ENCODE data around the gene LTB4R. TPM values are rescaled to one million over a fixed set of nuclear protein-coding genes. Genes with fewer than 3 reads are reported as not detected.

The LTB4R gene
- total RNA-seq, 1 experiment from 2014 or later = 9.4 TPM

GRCh38 chr14:24316597-24316950 lies 5.3 kb downstream of the LTB4R start:
- CTCF ChIA-PET = interaction anchor here (1.1 to 3.2 kb wide), 5 partner anchors 9 to 114 kb away, joined by 3 to 21 read pairs (median 10); partner anchors contain the start of genes CIDEB, KHNYN and TINF2
- Mint-ChIP-seq H3K36me3 (no peaks in the 10 kb centered on the region), H3K4me3 (no peak overlapping the region), H3K27me3 (ENCODE audit: low read depth) (peaks cover 86% of the 10 kb centered on the region), H3K9me3 (no peaks in the 10 kb centered on the region), H3K4me1 (no peaks in the 10 kb centered on the region; the same call in 1 of the 2 replicates), H3K27ac (no peak overlapping the region)
- DNase-seq (ENCODE audit: low spot score) (no peak), ATAC-seq (peak; percentile 33; the same call in 1 of the 2 replicates)
- TF ChIP-seq TEAD4 (CRISPR knock-in tag; IDR thresholded peaks at IDR 0.05) = no peak
- TF ChIP-seq SMAD3 (CRISPR knock-in tag; IDR thresholded peaks at IDR 0.05; ENCODE audit: borderline replicate concordance) = no peak
- TF ChIP-seq ZNF138 (CRISPR knock-in tag; conservative IDR thresholded peaks at IDR 0.05) = no peak
- no peak for TF ChIP-seq FOXJ3 (CRISPR knock-in tag; IDR thresholded peaks at IDR 0.05; ENCODE audit: borderline replicate concordance)
- TF ChIP-seq TP53 (CRISPR knock-in tag; IDR thresholded peaks at IDR 0.05) = no peak
- no peak for TF ChIP-seq MYBL2 (CRISPR knock-in tag; IDR thresholded peaks at IDR 0.05)
- no peak for TF ChIP-seq PRRX2 (CRISPR knock-in tag; IDR thresholded peaks at IDR 0.05)
- no peak for TF ChIP-seq ZNF219 (CRISPR knock-in tag; IDR thresholded peaks at IDR 0.05; ENCODE audit: borderline replicate concordance)
- no peak for TF ChIP-seq USF1 (CRISPR knock-in tag; IDR thresholded peaks at IDR 0.05)
- no peak for TF ChIP-seq CBFB (CRISPR knock-in tag; IDR thresholded peaks at IDR 0.05; ENCODE audit: low read depth)
- TF ChIP-seq, protein P1, sequence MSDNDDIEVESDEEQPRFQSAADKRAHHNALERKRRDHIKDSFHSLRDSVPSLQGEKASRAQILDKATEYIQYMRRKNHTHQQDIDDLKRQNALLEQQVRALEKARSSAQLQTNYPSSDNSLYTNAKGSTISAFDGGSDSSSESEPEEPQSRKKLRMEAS (CRISPR knock-in tag; IDR thresholded peaks at IDR 0.05) = no peak
- POLR2A ChIA-PET = interaction anchor here (0.6 kb wide), 2 partner anchors 104 to 115 kb away, joined by 3 read pairs; no protein-coding TSS in a partner anchor

DNA sequence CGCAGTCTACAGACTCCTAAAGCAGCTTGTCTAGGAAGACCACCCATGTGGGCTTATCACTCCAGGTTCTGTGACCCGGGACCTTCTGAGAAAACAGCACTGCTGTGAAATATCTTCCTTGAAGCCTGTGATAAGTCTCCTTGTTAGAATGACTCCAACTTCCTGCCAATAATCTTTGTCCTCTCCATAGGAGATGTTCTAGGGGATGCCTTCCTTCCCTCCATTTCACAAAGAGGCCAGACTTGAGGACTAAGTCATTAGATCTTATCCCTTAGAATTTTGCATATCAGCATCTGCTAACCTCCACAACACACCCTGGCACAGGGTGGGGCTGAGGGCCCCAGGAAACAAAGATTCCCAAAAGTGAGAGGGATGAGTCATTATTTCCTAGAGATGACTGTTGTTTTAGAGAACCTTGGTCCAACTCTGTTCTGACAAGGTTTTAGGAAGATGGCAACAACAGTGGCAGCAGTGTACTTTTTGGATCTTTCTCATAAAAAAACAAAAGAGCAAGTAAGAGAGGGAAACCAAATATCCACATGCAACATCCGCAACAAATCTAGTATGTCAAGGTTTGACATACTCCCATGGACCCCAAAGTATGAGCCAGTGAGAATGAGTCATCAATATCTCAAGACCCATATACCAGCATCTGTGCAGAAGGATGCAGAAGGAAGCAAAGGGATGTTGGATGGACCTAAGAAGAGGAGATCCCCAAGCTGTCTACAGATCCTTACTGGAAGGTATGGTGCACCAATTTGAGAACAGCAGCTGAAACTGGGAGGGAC lies 6.0 kb downstream of the LTB4R start:
- ChIA-PET CTCF (interaction anchor here (0.7 to 3.2 kb wide), 10 partner anchors 9 to 114 kb away, joined by 3 to 21 read pairs (median 8); partner anchors contain the start of genes CIDEB, KHNYN and TINF2), POLR2A (interaction anchor here (0.6 kb wide), 1 partner anchor 114 kb away, joined by 3 read pairs; no protein-coding TSS in a partner anchor)
- ATAC-seq (no peak), DNase-seq (ENCODE audit: low spot score) (no peak)
- Mint-ChIP-seq H3K4me3 (no peak overlapping the region), H3K27ac (no peak overlapping the region), H3K9me3 (no peaks in the 10 kb centered on the region), H3K36me3 (no peaks in the 10 kb centered on the region), H3K27me3 (ENCODE audit: low read depth) (peaks cover 86% of the 10 kb centered on the region), H3K4me1 (no peaks in the 10 kb centered on the region; the same call in 1 of the 2 replicates)
- no peak for TF ChIP-seq USF1 (CRISPR knock-in tag; IDR thresholded peaks at IDR 0.05)
- TF ChIP-seq SMAD4 (CRISPR knock-in tag; IDR thresholded peaks at IDR 0.05) = no peak
- no peak for TF ChIP-seq NR1H2 (CRISPR knock-in tag; IDR thresholded peaks at IDR 0.05)
- TF ChIP-seq, protein P1 (CRISPR knock-in tag; IDR thresholded peaks at IDR 0.05) = no peak
- TF ChIP-seq RELA (CRISPR knock-in tag; IDR thresholded peaks at IDR 0.05; ENCODE audit: borderline replicate concordance) = no peak
- TF ChIP-seq, protein P2, sequence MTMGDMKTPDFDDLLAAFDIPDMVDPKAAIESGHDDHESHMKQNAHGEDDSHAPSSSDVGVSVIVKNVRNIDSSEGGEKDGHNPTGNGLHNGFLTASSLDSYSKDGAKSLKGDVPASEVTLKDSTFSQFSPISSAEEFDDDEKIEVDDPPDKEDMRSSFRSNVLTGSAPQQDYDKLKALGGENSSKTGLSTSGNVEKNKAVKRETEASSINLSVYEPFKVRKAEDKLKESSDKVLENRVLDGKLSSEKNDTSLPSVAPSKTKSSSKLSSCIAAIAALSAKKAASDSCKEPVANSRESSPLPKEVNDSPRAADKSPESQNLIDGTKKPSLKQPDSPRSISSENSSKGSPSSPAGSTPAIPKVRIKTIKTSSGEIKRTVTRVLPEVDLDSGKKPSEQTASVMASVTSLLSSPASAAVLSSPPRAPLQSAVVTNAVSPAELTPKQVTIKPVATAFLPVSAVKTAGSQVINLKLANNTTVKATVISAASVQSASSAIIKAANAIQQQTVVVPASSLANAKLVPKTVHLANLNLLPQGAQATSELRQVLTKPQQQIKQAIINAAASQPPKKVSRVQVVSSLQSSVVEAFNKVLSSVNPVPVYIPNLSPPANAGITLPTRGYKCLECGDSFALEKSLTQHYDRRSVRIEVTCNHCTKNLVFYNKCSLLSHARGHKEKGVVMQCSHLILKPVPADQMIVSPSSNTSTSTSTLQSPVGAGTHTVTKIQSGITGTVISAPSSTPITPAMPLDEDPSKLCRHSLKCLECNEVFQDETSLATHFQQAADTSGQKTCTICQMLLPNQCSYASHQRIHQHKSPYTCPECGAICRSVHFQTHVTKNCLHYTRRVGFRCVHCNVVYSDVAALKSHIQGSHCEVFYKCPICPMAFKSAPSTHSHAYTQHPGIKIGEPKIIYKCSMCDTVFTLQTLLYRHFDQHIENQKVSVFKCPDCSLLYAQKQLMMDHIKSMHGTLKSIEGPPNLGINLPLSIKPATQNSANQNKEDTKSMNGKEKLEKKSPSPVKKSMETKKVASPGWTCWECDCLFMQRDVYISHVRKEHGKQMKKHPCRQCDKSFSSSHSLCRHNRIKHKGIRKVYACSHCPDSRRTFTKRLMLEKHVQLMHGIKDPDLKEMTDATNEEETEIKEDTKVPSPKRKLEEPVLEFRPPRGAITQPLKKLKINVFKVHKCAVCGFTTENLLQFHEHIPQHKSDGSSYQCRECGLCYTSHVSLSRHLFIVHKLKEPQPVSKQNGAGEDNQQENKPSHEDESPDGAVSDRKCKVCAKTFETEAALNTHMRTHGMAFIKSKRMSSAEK (CRISPR knock-in tag; IDR thresholded peaks at IDR 0.05; ENCODE audit: borderline replicate concordance) = no peak
- no peak for TF ChIP-seq CBFB (CRISPR knock-in tag; IDR thresholded peaks at IDR 0.05; ENCODE audit: low read depth)
- TF ChIP-seq PRRX2 (CRISPR knock-in tag; IDR thresholded peaks at IDR 0.05) = no peak
- TF ChIP-seq TCF7 (CRISPR knock-in tag; IDR thresholded peaks at IDR 0.05; ENCODE audit: low read depth) = no peak
- TF ChIP-seq ATF1 (CRISPR knock-in tag; IDR thresholded peaks at IDR 0.05) = no peak
- TF ChIP-seq ZBTB21 (CRISPR knock-in tag; IDR thresholded peaks at IDR 0.05; ENCODE audit: borderline replicate concordance) = no peak
- TF ChIP-seq IRF1 (CRISPR knock-in tag; IDR thresholded peaks at IDR 0.05) = no peak
- no peak for TF ChIP-seq SP1 (CRISPR knock-in tag; conservative IDR thresholded peaks at IDR 0.05)
- TF ChIP-seq ZNF263 (CRISPR knock-in tag; IDR thresholded peaks at IDR 0.05; ENCODE audit: low read depth) = no peak
- TF ChIP-seq ZNF671 (CRISPR knock-in tag; IDR thresholded peaks at IDR 0.05) = no peak
- TF ChIP-seq, protein P3, sequence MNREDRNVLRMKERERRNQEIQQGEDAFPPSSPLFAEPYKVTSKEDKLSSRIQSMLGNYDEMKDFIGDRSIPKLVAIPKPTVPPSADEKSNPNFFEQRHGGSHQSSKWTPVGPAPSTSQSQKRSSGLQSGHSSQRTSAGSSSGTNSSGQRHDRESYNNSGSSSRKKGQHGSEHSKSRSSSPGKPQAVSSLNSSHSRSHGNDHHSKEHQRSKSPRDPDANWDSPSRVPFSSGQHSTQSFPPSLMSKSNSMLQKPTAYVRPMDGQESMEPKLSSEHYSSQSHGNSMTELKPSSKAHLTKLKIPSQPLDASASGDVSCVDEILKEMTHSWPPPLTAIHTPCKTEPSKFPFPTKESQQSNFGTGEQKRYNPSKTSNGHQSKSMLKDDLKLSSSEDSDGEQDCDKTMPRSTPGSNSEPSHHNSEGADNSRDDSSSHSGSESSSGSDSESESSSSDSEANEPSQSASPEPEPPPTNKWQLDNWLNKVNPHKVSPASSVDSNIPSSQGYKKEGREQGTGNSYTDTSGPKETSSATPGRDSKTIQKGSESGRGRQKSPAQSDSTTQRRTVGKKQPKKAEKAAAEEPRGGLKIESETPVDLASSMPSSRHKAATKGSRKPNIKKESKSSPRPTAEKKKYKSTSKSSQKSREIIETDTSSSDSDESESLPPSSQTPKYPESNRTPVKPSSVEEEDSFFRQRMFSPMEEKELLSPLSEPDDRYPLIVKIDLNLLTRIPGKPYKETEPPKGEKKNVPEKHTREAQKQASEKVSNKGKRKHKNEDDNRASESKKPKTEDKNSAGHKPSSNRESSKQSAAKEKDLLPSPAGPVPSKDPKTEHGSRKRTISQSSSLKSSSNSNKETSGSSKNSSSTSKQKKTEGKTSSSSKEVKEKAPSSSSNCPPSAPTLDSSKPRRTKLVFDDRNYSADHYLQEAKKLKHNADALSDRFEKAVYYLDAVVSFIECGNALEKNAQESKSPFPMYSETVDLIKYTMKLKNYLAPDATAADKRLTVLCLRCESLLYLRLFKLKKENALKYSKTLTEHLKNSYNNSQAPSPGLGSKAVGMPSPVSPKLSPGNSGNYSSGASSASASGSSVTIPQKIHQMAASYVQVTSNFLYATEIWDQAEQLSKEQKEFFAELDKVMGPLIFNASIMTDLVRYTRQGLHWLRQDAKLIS (CRISPR knock-in tag; IDR thresholded peaks at IDR 0.05; ENCODE audit: borderline replicate concordance) = no peak

All from WTC11 (cell line).